Liver (tissue), 9 donors: ENCODE results near the gene SIX3. TPM values are rescaled to one million over a fixed set of nuclear protein-coding genes. Genes with fewer than 3 reads are reported as not detected.

Experiments used
- DNase-seq: peaks from one replicate; pipeline ENCODE4 v3.0.0-alpha.2; 2017; ENCODE audit warnings: low spot score
- H3K27ac ChIP-seq, 2 donors: one replicate each; pipeline ENCODE4 v1.7.0; 2013; ENCODE audit warnings: inconsistent platforms in 2 of 2, low read length in 2 of 2, control low read depth in 1 of 2, low read depth in 1 of 2, mild to moderate bottlenecking in 1 of 2
- H3K27me3 ChIP-seq, 4 donors: one replicate each; pipeline versions ENCODE4 v1.6.1 to v1.7.0; 2013; ENCODE audit warnings: low read length in 3 of 4, inconsistent platforms in 1 of 4, mild to moderate bottlenecking in 1 of 4, moderate library complexity in 1 of 4; ENCODE audit not compliant: control insufficient read depth in 4 of 4, insufficient read depth in 4 of 4
- H3K36me3 ChIP-seq, 4 donors: one replicate each; pipeline versions ENCODE4 v1.6.1 to v1.7.0; 2013; ENCODE audit warnings: low read length in 3 of 4, mild to moderate bottlenecking in 3 of 4, low read depth in 1 of 4, moderate library complexity in 1 of 4; ENCODE audit not compliant: control insufficient read depth in 4 of 4, insufficient read depth in 3 of 4
- H3K4me1 ChIP-seq, 4 donors: one replicate each; pipeline versions ENCODE4 v1.6.1 to v1.7.0; 2013; ENCODE audit warnings: low read length in 3 of 4, mild to moderate bottlenecking in 3 of 4, moderate library complexity in 1 of 4; ENCODE audit not compliant: control insufficient read depth in 4 of 4, insufficient read depth in 4 of 4
- H3K4me3 ChIP-seq, 3 donors: one replicate each; pipeline versions ENCODE4 v1.6.1 to v1.7.0; 2013; ENCODE audit warnings: low read length in 3 of 3, control low read depth in 1 of 3, low read depth in 1 of 3, mild to moderate bottlenecking in 1 of 3
- H3K9ac ChIP-seq, 2 donors: one replicate each; pipeline ENCODE4 v1.7.0; 2013; ENCODE audit warnings: low read length in 2 of 2, mild to moderate bottlenecking in 2 of 2, moderate library complexity in 2 of 2, control low read depth in 1 of 2, low read depth in 1 of 2
- H3K9me3 ChIP-seq, 4 donors: one replicate each; pipeline versions ENCODE4 v1.6.1 to v1.7.0; 2013; ENCODE audit warnings: low read length in 3 of 4; ENCODE audit not compliant: control insufficient read depth in 4 of 4
- CTCF ChIP-seq: fragments of 150-350 bp; IDR thresholded peaks from 2 replicates; pipeline ENCODE4 v1.5.1; 2017; ENCODE audit warnings: improper control_type of control experiment, low read depth, low read length; ENCODE audit not compliant: missing input control
- EGR1 ChIP-seq, 2 donors: IDR thresholded peaks; 2 replicates each; pipeline ENCODE4 v1.6.1; 2016 to 2018; ENCODE audit warnings: antibody characterized with exemption in 2 of 2, low read depth in 2 of 2
- FOXA1 ChIP-seq: IDR thresholded peaks from 2 replicates; pipeline ENCODE4 v1.6.1; 2016; ENCODE audit warnings: antibody characterized with exemption
- FOXA2 ChIP-seq: IDR thresholded peaks from 2 replicates; pipeline ENCODE4 v1.6.1; 2016; ENCODE audit warnings: antibody characterized with exemption
- GABPA ChIP-seq, 2 donors: IDR thresholded peaks in 1 of 2; conservative IDR thresholded peaks in 1 of 2; 2 replicates each; pipeline ENCODE4 v1.6.1; 2016; ENCODE audit warnings: antibody characterized with exemption in 2 of 2, mild to moderate bottlenecking in 1 of 2, moderate library complexity in 1 of 2
- HNF4A ChIP-seq, 2 donors: conservative IDR thresholded peaks; 2 replicates each; pipeline ENCODE4 v1.6.1; 2016; ENCODE audit warnings: antibody characterized with exemption in 2 of 2, mild to moderate bottlenecking in 2 of 2
- HNF4G ChIP-seq: IDR thresholded peaks from 2 replicates; pipeline ENCODE4 v1.6.1; 2016; ENCODE audit warnings: antibody characterized with exemption
- MAX ChIP-seq: IDR thresholded peaks from 2 replicates; pipeline ENCODE4 v1.6.1; 2016; ENCODE audit warnings: antibody characterized with exemption
- RAD21 ChIP-seq, 2 donors: IDR thresholded peaks; 2 replicates each; pipeline ENCODE4 v1.6.1; 2016; ENCODE audit warnings: antibody characterized with exemption in 2 of 2, mild to moderate bottlenecking in 2 of 2
- REST ChIP-seq: IDR thresholded peaks from 2 replicates; pipeline ENCODE4 v1.6.1; 2016; ENCODE audit warnings: antibody characterized with exemption, mild to moderate bottlenecking
- RXRA ChIP-seq, 2 donors: IDR thresholded peaks; 2 replicates each; pipeline ENCODE4 v1.6.1; 2017 to 2018; ENCODE audit warnings: antibody characterized with exemption in 2 of 2, mild to moderate bottlenecking in 1 of 2
- SP1 ChIP-seq: IDR thresholded peaks from 2 replicates; pipeline ENCODE4 v1.6.1; 2018; ENCODE audit warnings: antibody characterized with exemption, mild to moderate bottlenecking
- TAF1 ChIP-seq: conservative IDR thresholded peaks from 2 replicates; pipeline ENCODE4 v1.6.1; 2016; ENCODE audit warnings: antibody characterized with exemption, mild to moderate bottlenecking
- YY1 ChIP-seq: IDR thresholded peaks from 2 replicates; pipeline ENCODE4 v1.6.1; 2016; ENCODE audit warnings: antibody characterized with exemption, mild to moderate bottlenecking
- ZBTB33 ChIP-seq: IDR thresholded peaks from 2 replicates; pipeline ENCODE4 v1.6.1; 2016; ENCODE audit warnings: antibody characterized with exemption
- WGBS: extraction: QIAGEN DNeasy Blood & Tissue Kit; methylation state at CpG from one replicate; pipeline ENCODE4 v1.1.7; 2013; 5-methylcytosine and 5-hydroxymethylcytosine counted together
- polyA plus RNA-seq, 2 donors: library from polyadenylated mRNA; stranded (reverse) in 1 of 2; unstranded in 1 of 2; fragments of 200-250 nt in 1 of 2; fragments of >200 nt in 1 of 2; fragmentation: Nextera tagmentation in 1 of 2; extraction: Ambion mirVana in 1 of 2; gene quantifications; one replicate each; pipeline versions ENCODE4 v1.2.1 to v1.2.3, GENCODE V29; 2013 to 2015
- total RNA-seq, 2 donors: library from RNA; depleted of rRNA; stranded (reverse); fragments of >200 nt; gene quantifications; one replicate each; pipeline ENCODE4 v1.2.3, GENCODE V29; 2014
- donor health status: healthy.
- donor health status: healthy.
- donor health status: healthy.
- donor health status: healthy.
- donor health status: healthy.

SIX3 gene
- total and polyA plus RNA-seq, 4 donors: not detected

- H3K9me3 ChIP-seq: no peaks in the 10 kb centered on the region
- no peaks in the 10 kb centered on the region for H3K36me3 ChIP-seq
- no peak overlapping the region for H3K9ac ChIP-seq
- TF ChIP-seq HNF4G (no peak), RAD21 (IDR thresholded peaks at IDR 0.05) (no peak), TAF1 (no peak), EGR1 (IDR thresholded peaks at IDR 0.05; ENCODE audit: low read depth in 2 of 2) (no peak)
- H3K27me3 ChIP-seq: peaks cover 5 to 24% (median 12%) of the 10 kb centered on the region in 4 donors
- WGBS: 51% methylated on average over 8 of the region's 8 CpGs
- H3K27ac ChIP-seq: no peak overlapping the region
- H3K4me3 ChIP-seq: peak overlapping the region in 1 of 3 donors; percentile 42
- no peak for DNase-seq
- peaks cover 12 to 46% (median 31%) of the 10 kb centered on the region in 4 donors for H3K4me1 ChIP-seq
These were observed 10.2 kb downstream of the SIX3 start for GRCh38 chr2:44951714-44952113.

GRCh38 chr2:44952143-44952805, 10.8 kb downstream of the SIX3 start:
- Histone ChIP-seq H3K27me3 (peaks cover 5 to 24% (median 12%) of the 10 kb centered on the region in 4 donors), H3K4me1 (peaks cover 12 to 46% (median 33%) of the 10 kb centered on the region in 4 donors), H3K9me3 (no peaks in the 10 kb centered on the region), H3K4me3 (peak overlapping the region in 1 of 3 donors; percentile 42), H3K36me3 (no peaks in the 10 kb centered on the region), H3K9ac (no peak overlapping the region), H3K27ac (no peak overlapping the region)
- no peak for TF ChIP-seq SP1
- no peak for TF ChIP-seq EGR1 (IDR thresholded peaks at IDR 0.05; ENCODE audit: low read depth in 2 of 2)
- no peak for TF ChIP-seq ZBTB33
- no peak for TF ChIP-seq MAX
- no peak for TF ChIP-seq FOXA1
- no peak for TF ChIP-seq HNF4A (conservative IDR thresholded peaks at IDR 0.05)
- peak in 1 of 2 donors; percentile 53 for TF ChIP-seq RAD21 (IDR thresholded peaks at IDR 0.05)
- TF ChIP-seq RXRA (IDR thresholded peaks at IDR 0.05): no peak
- TF ChIP-seq GABPA (IDR thresholded peaks at IDR 0.05 in 1 of 2, conservative IDR thresholded peaks at IDR 0.05 in 1 of 2): no peak
- TF ChIP-seq YY1: no peak
- TF ChIP-seq CTCF: peak; percentile 43
- no peak for TF ChIP-seq FOXA2
- TF ChIP-seq REST: no peak
- 3% methylated on average over 59 of the region's 59 CpGs for WGBS
- peak; percentile 47 for DNase-seq
